Measurements from ENCODE around the gene GPD1. TPM values are rescaled to one million over a fixed set of nuclear protein-coding genes. Genes with fewer than 3 reads are reported as not detected.
"Not testable (repeated sequence)": the region's sequence is repeated elsewhere in the genome, so short reads cannot be mapped to it uniquely, and the experiment has no call there.

GPD1 gene
- total RNA-seq, 1 donor from 2014 or later, result not detected

DNA sequence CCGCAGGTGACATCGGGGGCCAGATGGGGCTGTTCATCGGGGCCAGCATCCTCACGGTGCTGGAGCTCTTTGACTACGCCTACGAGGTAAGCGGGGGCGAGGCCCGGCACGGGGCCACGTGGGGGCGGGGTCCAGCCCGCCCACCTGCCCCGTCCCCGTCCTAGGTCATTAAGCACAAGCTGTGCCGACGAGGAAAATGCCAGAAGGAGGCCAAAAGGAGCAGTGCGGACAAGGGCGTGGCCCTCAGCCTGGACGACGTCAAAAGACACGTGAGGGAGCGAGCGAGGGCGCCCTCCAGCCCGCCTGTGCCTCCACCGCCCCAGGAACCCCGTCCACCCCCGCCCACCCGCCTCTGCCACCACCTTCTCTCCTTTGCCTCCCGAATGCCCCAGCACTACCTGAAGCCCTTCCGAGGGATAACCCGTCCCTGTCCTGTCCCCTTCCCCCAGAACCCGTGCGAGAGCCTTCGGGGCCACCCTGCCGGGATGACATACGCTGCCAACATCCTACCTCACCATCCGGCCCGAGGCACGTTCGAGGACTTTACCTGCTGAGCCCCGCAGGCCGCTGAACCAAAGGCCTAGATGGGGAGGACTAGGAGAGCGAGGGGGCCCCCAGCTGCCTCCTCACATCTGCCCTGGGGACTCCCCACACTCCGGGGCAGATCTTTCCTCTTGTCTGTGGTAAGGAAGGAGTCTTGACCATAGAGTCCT lies 22.6 kb upstream of the GPD1 start:
- H3K4me1 Mint-ChIP-seq (ENCODE audit: low read depth), result peaks cover 17% of the 10 kb centered on the region
- H3K4me3 Mint-ChIP-seq (ENCODE audit: unreplicated experiment), result no peak overlapping the region

DNA sequence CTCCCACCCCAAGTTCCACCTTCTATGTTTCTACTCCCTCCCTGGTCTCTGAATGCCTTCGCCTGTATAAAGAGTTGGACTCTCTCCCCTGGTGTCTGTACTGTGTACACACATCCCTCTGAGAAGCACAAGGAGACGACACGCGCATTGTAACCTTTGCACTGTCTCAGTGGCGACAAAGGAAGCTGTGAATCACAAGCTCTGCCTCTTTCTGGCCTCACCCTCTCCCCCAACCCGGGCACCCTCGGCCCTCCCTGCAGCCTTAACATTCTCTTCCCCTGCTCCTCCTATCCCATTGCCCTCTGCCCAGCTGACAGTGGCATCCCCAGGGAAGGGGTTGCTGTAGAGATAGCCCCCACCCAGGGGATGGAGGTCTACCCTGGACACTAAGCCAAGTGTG lies 21.2 kb upstream of the GPD1 start:
- Mint-ChIP-seq H3K9me3 (ENCODE audit: low read depth) (no peaks in the 10 kb centered on the region), H3K36me3 (ENCODE audit: low read depth) (peaks cover 5% of the 10 kb centered on the region), H3K27me3 (ENCODE audit: low read depth) (no peaks in the 10 kb centered on the region), H3K27ac (ENCODE audit: unreplicated experiment) (peak overlapping the region; percentile 45), H3K4me3 (ENCODE audit: unreplicated experiment) (no peak overlapping the region), H3K4me1 (ENCODE audit: low read depth) (peaks cover 31% of the 10 kb centered on the region)
- TF ChIP-seq, protein P1, sequence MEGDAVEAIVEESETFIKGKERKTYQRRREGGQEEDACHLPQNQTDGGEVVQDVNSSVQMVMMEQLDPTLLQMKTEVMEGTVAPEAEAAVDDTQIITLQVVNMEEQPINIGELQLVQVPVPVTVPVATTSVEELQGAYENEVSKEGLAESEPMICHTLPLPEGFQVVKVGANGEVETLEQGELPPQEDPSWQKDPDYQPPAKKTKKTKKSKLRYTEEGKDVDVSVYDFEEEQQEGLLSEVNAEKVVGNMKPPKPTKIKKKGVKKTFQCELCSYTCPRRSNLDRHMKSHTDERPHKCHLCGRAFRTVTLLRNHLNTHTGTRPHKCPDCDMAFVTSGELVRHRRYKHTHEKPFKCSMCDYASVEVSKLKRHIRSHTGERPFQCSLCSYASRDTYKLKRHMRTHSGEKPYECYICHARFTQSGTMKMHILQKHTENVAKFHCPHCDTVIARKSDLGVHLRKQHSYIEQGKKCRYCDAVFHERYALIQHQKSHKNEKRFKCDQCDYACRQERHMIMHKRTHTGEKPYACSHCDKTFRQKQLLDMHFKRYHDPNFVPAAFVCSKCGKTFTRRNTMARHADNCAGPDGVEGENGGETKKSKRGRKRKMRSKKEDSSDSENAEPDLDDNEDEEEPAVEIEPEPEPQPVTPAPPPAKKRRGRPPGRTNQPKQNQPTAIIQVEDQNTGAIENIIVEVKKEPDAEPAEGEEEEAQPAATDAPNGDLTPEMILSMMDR (IDR thresholded peaks at IDR 0.05), result no peak
- peak; percentile 46 for DNase-seq (ENCODE audit: low spot score)

More for the DNA sequence above, 22.6 kb upstream of the GPD1 start:
- TF ChIP-seq, protein P1 (IDR thresholded peaks at IDR 0.05), result no peak
- Mint-ChIP-seq H3K27ac (ENCODE audit: unreplicated experiment) (no peak overlapping the region), H3K9me3 (ENCODE audit: low read depth) (no peaks in the 10 kb centered on the region), H3K27me3 (ENCODE audit: low read depth) (no peaks in the 10 kb centered on the region), H3K36me3 (ENCODE audit: low read depth) (no peaks in the 10 kb centered on the region)
- DNase-seq (ENCODE audit: low spot score), result peak; percentile 87

DNA sequence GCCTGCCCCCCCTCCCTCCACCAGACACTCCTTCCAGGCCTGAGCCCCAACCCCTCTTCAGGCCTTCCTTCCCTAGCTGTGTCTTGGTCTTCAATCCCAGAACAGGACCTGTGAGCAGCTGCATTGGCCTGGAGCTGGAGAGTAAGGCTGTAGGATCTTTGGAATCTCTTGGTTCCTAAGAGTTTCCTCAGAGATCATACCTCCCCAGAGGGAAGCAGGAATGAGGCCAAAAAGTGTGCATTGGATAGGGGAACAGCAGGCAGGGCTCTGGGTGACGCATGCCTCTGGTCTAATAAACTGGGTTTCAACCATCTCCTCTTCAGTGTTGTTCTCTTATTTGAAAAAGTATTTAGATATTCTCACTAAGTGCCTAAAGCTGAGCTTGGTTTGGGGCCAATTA lies 20.5 kb upstream of the GPD1 start:
- Mint-ChIP-seq H3K36me3 (ENCODE audit: low read depth) (peaks cover 5% of the 10 kb centered on the region), H3K4me1 (ENCODE audit: low read depth) (peaks cover 37% of the 10 kb centered on the region), H3K27ac (ENCODE audit: unreplicated experiment) (peak overlapping the region; percentile 75), H3K9me3 (ENCODE audit: low read depth) (no peaks in the 10 kb centered on the region), H3K27me3 (ENCODE audit: low read depth) (no peaks in the 10 kb centered on the region), H3K4me3 (ENCODE audit: unreplicated experiment) (peak overlapping the region; percentile 54)
- DNase-seq (ENCODE audit: low spot score), result no peak
- TF ChIP-seq, protein P1 (IDR thresholded peaks at IDR 0.05), result no peak

DNA sequence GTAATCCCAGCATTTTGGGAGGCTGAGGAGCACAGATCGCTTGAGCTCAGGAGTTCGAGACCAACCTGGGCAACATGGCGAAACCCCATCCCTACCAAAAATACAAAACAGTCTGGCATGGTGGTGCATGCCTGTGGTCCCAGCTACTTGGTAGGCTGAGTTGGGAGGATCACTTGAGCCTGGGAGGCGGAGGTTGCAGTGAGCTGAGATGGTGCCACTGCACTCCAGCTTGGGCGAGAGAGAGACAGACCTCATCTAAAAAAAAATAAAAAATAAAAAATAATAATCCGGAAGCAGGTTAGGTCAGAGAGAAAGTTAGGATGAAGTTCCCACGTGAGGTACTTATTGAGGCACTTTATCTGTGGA lies 19.4 kb upstream of the GPD1 start:
- not testable (repeated sequence) for DNase-seq (ENCODE audit: low spot score)

DNA sequence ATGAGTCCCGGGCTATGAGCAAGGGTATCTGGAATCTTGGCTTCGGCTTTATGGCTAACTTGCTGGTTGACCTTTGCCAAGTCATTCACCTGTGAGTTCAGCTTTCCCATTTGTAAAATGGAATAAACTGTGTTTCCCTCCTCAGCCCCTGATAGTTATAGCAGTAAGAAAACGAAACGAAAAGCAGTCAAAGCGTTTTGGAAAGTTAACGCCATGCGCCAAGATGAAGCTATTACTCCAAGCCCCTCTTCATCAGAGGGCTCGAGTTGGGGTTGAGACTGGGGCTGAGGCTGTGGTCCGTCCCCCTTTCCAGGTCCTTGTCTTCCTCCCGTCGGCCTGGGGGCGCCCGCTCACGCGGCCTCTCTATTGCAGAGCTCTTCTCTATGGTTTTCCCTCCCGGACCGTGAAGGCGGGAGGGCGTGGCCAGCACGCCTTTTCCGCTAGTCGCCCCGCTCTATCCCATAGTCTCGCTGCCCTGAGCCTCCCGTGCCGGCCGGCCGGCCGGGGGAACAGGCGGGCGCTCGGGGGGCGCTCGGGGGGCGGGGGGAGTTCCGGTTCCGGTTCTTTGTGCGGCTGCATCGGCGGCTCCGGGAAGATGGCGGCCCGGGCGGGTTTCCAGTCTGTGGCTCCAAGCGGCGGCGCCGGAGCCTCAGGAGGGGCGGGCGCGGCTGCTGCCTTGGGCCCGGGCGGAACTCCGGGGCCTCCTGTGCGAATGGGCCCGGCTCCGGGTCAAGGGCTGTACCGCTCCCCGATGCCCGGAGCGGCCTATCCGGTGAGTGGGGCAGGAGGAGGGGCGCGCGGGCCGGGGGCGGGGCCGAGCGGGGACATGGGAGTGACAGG lies 18.8 kb upstream of the GPD1 start, which contains the start of gene SMARCD1:
Gene SMARCD1 (plus strand): TSS at position 568 of the 840 bp plus-strand sequence. CDS start 28 bp downstream, at position 596.
- TF ChIP-seq, protein P1 (IDR thresholded peaks at IDR 0.05), result peak; percentile 80
- H3K4me1 Mint-ChIP-seq (ENCODE audit: low read depth), result peaks cover 46% of the 10 kb centered on the region
- DNase-seq (ENCODE audit: low spot score), result peak; percentile 96
- peak within 1 kb of the TSS; percentile 82 for H3K4me3 Mint-ChIP-seq (ENCODE audit: unreplicated experiment)
- H3K27ac Mint-ChIP-seq (ENCODE audit: unreplicated experiment), result peak within 1 kb of the TSS; percentile 94
- no peaks in the 10 kb centered on the region for H3K27me3 Mint-ChIP-seq (ENCODE audit: low read depth)
- H3K9me3 Mint-ChIP-seq (ENCODE audit: low read depth), result no peaks in the 10 kb centered on the region
- H3K36me3 Mint-ChIP-seq (ENCODE audit: low read depth), result peaks cover 17% of the 10 kb centered on the region

More for the DNA sequence above, 19.4 kb upstream of the GPD1 start:
- Mint-ChIP-seq H3K4me3 (ENCODE audit: unreplicated experiment) (peak overlapping the region; percentile 82), H3K36me3 (ENCODE audit: low read depth) (peaks cover 13% of the 10 kb centered on the region), H3K4me1 (ENCODE audit: low read depth) (peaks cover 46% of the 10 kb centered on the region), H3K27ac (ENCODE audit: unreplicated experiment) (peak overlapping the region; percentile 94)
- H3K27me3 Mint-ChIP-seq (ENCODE audit: low read depth); H3K9me3 Mint-ChIP-seq (ENCODE audit: low read depth): not testable (repeated sequence)

Measured in chondrocyte (in vitro differentiated cells).